Keratinocyte (primary cell): Measurements from ENCODE around the gene PPFIA1. TPM values are rescaled to one million over a fixed set of nuclear protein-coding genes. Genes with fewer than 3 reads are reported as not detected.

Experiments
- DNase-seq: peaks from one replicate; pipeline ENCODE4 v3.0.0-alpha.2; 2011; ENCODE audit warnings: low read depth, missing footprints, low spot score
- FAIRE-seq: peaks from 2 replicates; lab custom pipeline; 2011; peaks lifted over from hg19 to GRCh38; lab: Jason Lieb, UNC
- H2AFZ ChIP-seq: 2 replicates; pipeline ENCODE4 v1.6.0; 2012; ENCODE audit warnings: low read length, control low read depth, inconsistent platforms; ENCODE audit not compliant: control insufficient read depth
- H3K27ac ChIP-seq: 2 replicates; pipeline ENCODE4 v1.5.1; 2011; ENCODE audit warnings: low read length; ENCODE audit not compliant: control insufficient read depth, insufficient read depth
- H3K27me3 ChIP-seq: 3 replicates; pipeline ENCODE4 v1.6.0; 2011; ENCODE audit warnings: low read length; ENCODE audit not compliant: control insufficient read depth, insufficient read depth; ENCODE audit errors: extremely low read depth
- H3K36me3 ChIP-seq, 2 experiments: 2 replicates in 1 of 2; 3 replicates in 1 of 2; pipeline ENCODE4 v1.5.1; 2011; ENCODE audit warnings: low read length in 2 of 2, mild to moderate bottlenecking in 1 of 2; ENCODE audit not compliant: control insufficient read depth in 2 of 2, insufficient read depth in 2 of 2; ENCODE audit errors: extremely low read depth in 1 of 2
- H3K4me1 ChIP-seq: 3 replicates; pipeline ENCODE4 v1.5.1; 2011; ENCODE audit warnings: low read length; ENCODE audit not compliant: control insufficient read depth, insufficient read depth; ENCODE audit errors: extremely low read depth
- H3K4me2 ChIP-seq: 3 replicates; pipeline ENCODE4 v1.6.0; 2011; ENCODE audit warnings: low read depth, low read length; ENCODE audit not compliant: control insufficient read depth, insufficient read depth; ENCODE audit errors: extremely low read depth
- H3K4me3 ChIP-seq, 3 experiments: fragments of 200-600 bp in 1 of 3; sonication (generic) in 1 of 3; 2 replicates in 2 of 3; 3 replicates in 1 of 3; pipeline ENCODE4 v1.5.1; 2011 to 2016; ENCODE audit warnings: low read length in 3 of 3, mild to moderate bottlenecking in 3 of 3, control low read depth in 2 of 3, inconsistent platforms in 1 of 3, low read depth in 1 of 3, mixed read lengths in 1 of 3, mixed run types in 1 of 3, moderate library complexity in 1 of 3; ENCODE audit not compliant: control insufficient read depth in 2 of 3, insufficient read depth in 2 of 3; ENCODE audit errors: extremely low read depth in 1 of 3
- H3K79me2 ChIP-seq: 2 replicates; pipeline ENCODE4 v1.6.0; 2012; ENCODE audit warnings: low read length; ENCODE audit not compliant: control insufficient read depth, insufficient read depth
- H3K9ac ChIP-seq: 3 replicates; pipeline ENCODE4 v1.6.0; 2011; ENCODE audit warnings: low read length; ENCODE audit not compliant: control insufficient read depth, insufficient read depth; ENCODE audit errors: extremely low read depth
- H3K9me1 ChIP-seq: 3 replicates; pipeline ENCODE4 v1.6.0; 2011; ENCODE audit warnings: low read length; ENCODE audit not compliant: control insufficient read depth, insufficient read depth; ENCODE audit errors: extremely low read depth
- H3K9me3 ChIP-seq: 2 replicates; pipeline ENCODE4 v1.5.1; 2012; ENCODE audit warnings: low read depth, low read length; ENCODE audit not compliant: control insufficient read depth
- H4K20me1 ChIP-seq: 3 replicates; pipeline ENCODE4 v1.6.0; 2011; ENCODE audit warnings: low read length; ENCODE audit not compliant: control insufficient read depth, insufficient read depth; ENCODE audit errors: extremely low read depth
- EZH2 ChIP-seq: IDR thresholded peaks from one replicate; pipeline ENCODE4 v1.6.1; 2012; ENCODE audit warnings: inconsistent platforms, mild to moderate bottlenecking, low read length, moderate library complexity
- dilution Hi-C: fragments of 300-500 bp; cut with MboI; formaldehyde crosslinking; loops from one replicate; pipeline ENCODE4 v1.7.0; 2020; ENCODE audit warnings: low sequenced_read_pairs; ENCODE audit not compliant: extremely low pct_ligation_motif_present
- polyA plus RNA-seq, 5 experiments: library from polyadenylated mRNA; depleted of rRNA in 3 of 5; stranded (reverse) in 3 of 5; stranded (forward) in 1 of 5; unstranded in 1 of 5; fragments of >200 nt; gene quantifications; 1 replicate in 1 of 5; 2 replicates in 3 of 5; 3 replicates in 1 of 5; pipeline versions ENCODE4 v1.2.1 to v1.2.3, GENCODE V29; 2011 to 2012; ENCODE audit warnings: missing spikeins in 2 of 5, low read depth in 1 of 5, low replicate concordance in 1 of 5
- TF ChIP-seq, protein P1 (sequence below), 3 experiments: IDR thresholded peaks in 1 of 3; conservative IDR thresholded peaks in 1 of 3; optimal IDR thresholded peaks in 1 of 3; 2 replicates in 2 of 3; 3 replicates in 1 of 3; pipeline versions ENCODE3 to v1.5.1; 2011; ENCODE audit warnings: low read length in 3 of 3, mild to moderate bottlenecking in 3 of 3, moderate library complexity in 2 of 3, control low read depth in 1 of 3, inconsistent platforms in 1 of 3; ENCODE audit not compliant: insufficient read depth in 2 of 3; ENCODE audit errors: extremely low read depth in 1 of 3

PPFIA1 gene
- polyA plus RNA-seq, 1 donor (not counting 4 experiments of a cell fraction or from before 2014, with no cell fraction given), result 27.6 TPM

- no peak overlapping the region for H3K4me3 ChIP-seq
- peaks cover 64% of the 10 kb centered on the region for H3K79me2 ChIP-seq
- TF ChIP-seq, protein P1, sequence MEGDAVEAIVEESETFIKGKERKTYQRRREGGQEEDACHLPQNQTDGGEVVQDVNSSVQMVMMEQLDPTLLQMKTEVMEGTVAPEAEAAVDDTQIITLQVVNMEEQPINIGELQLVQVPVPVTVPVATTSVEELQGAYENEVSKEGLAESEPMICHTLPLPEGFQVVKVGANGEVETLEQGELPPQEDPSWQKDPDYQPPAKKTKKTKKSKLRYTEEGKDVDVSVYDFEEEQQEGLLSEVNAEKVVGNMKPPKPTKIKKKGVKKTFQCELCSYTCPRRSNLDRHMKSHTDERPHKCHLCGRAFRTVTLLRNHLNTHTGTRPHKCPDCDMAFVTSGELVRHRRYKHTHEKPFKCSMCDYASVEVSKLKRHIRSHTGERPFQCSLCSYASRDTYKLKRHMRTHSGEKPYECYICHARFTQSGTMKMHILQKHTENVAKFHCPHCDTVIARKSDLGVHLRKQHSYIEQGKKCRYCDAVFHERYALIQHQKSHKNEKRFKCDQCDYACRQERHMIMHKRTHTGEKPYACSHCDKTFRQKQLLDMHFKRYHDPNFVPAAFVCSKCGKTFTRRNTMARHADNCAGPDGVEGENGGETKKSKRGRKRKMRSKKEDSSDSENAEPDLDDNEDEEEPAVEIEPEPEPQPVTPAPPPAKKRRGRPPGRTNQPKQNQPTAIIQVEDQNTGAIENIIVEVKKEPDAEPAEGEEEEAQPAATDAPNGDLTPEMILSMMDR (optimal IDR thresholded peaks at IDR 0.05 in 1 of 3, IDR thresholded peaks at IDR 0.05 in 1 of 3, conservative IDR thresholded peaks at IDR 0.05 in 1 of 3; ENCODE audit: extremely low read depth in 1 of 3, insufficient read depth in 2 of 3, low read length in 3 of 3), result no peak
- no peak for TF ChIP-seq EZH2
- no peak for DNase-seq
- H3K4me1 ChIP-seq, result peaks cover 2% of the 10 kb centered on the region
- H3K9ac ChIP-seq, result no peak overlapping the region
- H3K9me3 ChIP-seq, result no peaks in the 10 kb centered on the region
- no peak overlapping the region for H3K4me2 ChIP-seq
- H2AFZ ChIP-seq, result no peak overlapping the region
- FAIRE-seq, result no peak
- H3K36me3 ChIP-seq, result peaks cover 0 to 3% of the 10 kb centered on the region in 2 experiments
- dilution Hi-C loops, result no loop called here
- peaks cover 6% of the 10 kb centered on the region for H3K9me1 ChIP-seq
- no peaks in the 10 kb centered on the region for H3K27me3 ChIP-seq
- no peak overlapping the region for H3K27ac ChIP-seq
- peaks cover 6% of the 10 kb centered on the region for H4K20me1 ChIP-seq
Observed at GRCh38 chr11:70305501-70305900, 35.0 kb downstream of the PPFIA1 start.

DNA sequence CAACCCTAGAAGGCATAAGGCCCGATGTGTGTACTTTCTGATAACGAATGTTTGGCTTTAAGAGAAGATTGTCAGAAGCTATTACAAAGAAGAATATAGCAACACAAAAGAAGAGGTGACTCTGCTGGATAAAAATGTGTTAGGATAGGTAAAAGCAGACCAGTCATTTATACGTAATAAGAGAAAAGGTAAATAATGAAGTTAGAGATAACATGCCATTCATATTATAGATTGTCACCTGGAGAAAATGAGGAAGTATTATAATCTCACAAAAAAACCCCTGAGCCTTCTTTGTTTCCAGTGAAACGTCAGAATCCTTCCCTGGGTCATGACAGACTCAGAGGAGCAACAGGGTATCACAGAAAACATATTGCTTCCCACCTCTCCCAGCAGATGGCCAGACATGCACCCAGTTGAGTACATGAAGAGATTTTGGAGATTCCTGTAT, 36.1 kb downstream of the PPFIA1 start:
- Histone ChIP-seq H3K4me3 (no peak overlapping the region), H3K4me1 (peaks cover 2% of the 10 kb centered on the region), H3K9me1 (peaks cover 6% of the 10 kb centered on the region), H3K4me2 (no peak overlapping the region), H3K9ac (no peak overlapping the region), H3K27ac (no peak overlapping the region), H3K9me3 (no peaks in the 10 kb centered on the region), H3K27me3 (no peaks in the 10 kb centered on the region), H4K20me1 (peaks cover 6% of the 10 kb centered on the region), H3K36me3 (peaks cover 0 to 3% of the 10 kb centered on the region in 2 experiments), H3K79me2 (peaks cover 63% of the 10 kb centered on the region), H2AFZ (no peak overlapping the region)
- DNase-seq, result no peak
- dilution Hi-C loops, result no loop called here
- FAIRE-seq, result no peak
- TF ChIP-seq, protein P1 (optimal IDR thresholded peaks at IDR 0.05 in 1 of 3, IDR thresholded peaks at IDR 0.05 in 1 of 3, conservative IDR thresholded peaks at IDR 0.05 in 1 of 3; ENCODE audit: extremely low read depth in 1 of 3, insufficient read depth in 2 of 3, low read length in 3 of 3), result no peak
